ENCODE data around the gene TENM3.

DNA sequence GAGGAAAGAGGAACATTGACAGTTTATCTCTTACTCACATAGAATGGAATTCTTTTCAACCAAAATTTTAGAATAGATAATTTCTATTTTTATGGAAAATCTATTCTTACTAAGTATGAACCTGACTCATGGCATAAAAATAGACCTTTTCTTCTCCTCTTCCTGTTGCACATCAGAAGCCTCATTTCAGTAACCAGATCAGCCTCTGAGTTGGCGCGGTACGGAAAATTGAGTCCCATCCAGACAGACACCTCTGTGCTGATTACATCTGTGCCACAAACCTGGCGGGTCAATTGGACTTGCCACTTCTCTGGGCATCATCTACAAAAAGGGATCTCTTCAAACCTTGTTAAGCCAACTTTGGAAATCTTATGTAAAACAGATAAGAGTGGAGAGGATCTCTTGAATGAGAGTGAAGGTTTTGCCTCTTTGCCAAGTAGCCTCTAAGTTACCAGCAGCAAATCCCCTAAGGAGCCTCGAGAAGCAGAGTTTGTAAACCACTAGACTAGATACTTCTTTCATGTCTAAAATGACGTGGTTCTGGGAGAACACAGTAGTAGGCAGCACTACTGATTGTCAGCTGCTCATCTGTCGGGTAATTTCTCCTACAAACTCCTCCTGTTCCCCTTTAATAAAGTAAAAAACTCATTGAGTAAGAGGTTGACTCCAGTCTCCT is 37.4 kb downstream of the TENM3 start:
- TF ChIP-seq, protein P1, sequence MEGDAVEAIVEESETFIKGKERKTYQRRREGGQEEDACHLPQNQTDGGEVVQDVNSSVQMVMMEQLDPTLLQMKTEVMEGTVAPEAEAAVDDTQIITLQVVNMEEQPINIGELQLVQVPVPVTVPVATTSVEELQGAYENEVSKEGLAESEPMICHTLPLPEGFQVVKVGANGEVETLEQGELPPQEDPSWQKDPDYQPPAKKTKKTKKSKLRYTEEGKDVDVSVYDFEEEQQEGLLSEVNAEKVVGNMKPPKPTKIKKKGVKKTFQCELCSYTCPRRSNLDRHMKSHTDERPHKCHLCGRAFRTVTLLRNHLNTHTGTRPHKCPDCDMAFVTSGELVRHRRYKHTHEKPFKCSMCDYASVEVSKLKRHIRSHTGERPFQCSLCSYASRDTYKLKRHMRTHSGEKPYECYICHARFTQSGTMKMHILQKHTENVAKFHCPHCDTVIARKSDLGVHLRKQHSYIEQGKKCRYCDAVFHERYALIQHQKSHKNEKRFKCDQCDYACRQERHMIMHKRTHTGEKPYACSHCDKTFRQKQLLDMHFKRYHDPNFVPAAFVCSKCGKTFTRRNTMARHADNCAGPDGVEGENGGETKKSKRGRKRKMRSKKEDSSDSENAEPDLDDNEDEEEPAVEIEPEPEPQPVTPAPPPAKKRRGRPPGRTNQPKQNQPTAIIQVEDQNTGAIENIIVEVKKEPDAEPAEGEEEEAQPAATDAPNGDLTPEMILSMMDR (IDR thresholded peaks at IDR 0.05; ENCODE audit: low read depth, low read length) = no peak
- TF ChIP-seq POLR2A (IDR thresholded peaks at IDR 0.05; ENCODE audit: extremely low read depth, insufficient read length) (no peak), MYC (IDR thresholded peaks at IDR 0.05; ENCODE audit: low read depth, low read length) (no peak)
